HG03342 (cell line): ENCODE measurements around the gene DCAF5.
"Not testable (repeated sequence)": the region's sequence is repeated elsewhere in the genome, so short reads cannot be mapped to it uniquely, and the experiment has no call there.

Experiments
- ATAC-seq: cut with Tn5 transposase; IDR thresholded peaks from one replicate; pipeline ENCODE4 v1.9.1; 2021; ENCODE audit warnings: mild to moderate bottlenecking, moderate library complexity; ENCODE audit not compliant: unreplicated experiment

The DCAF5 gene

GRCh38 chr14:69044965-69045555 lies 107.9 kb downstream of the DCAF5 start:
- ATAC-seq: no peak

GRCh38 chr14:69044296-69044695 lies 108.6 kb downstream of the DCAF5 start:
- no peak for ATAC-seq

- ATAC-seq: no peak
Measured at GRCh38 chr14:69043596-69044260, 109.2 kb downstream of the DCAF5 start.

- ATAC-seq: no peak
Measured at GRCh38 chr14:69042787-69043444, 110.0 kb downstream of the DCAF5 start.

- no peak for ATAC-seq
Measured at GRCh38 chr14:69042299-69042698, 110.6 kb downstream of the DCAF5 start.

GRCh38 chr14:69041783-69042182 lies 111.1 kb downstream of the DCAF5 start:
- ATAC-seq: no peak

- ATAC-seq: no peak
Measured at GRCh38 chr14:69040353-69040752, 112.6 kb downstream of the DCAF5 start.

- ATAC-seq: no peak
Measured at GRCh38 chr14:69039288-69039628, 113.7 kb downstream of the DCAF5 start.

- ATAC-seq: no peak
Measured at GRCh38 chr14:69038455-69039287, 114.2 kb downstream of the DCAF5 start.

- ATAC-seq: no peak
Measured at GRCh38 chr14:69037790-69038454, 115.0 kb downstream of the DCAF5 start.

- ATAC-seq: no peak
Measured at GRCh38 chr14:69036757-69037506, 116.0 kb downstream of the DCAF5 start.

GRCh38 chr14:69034612-69035262 lies 118.2 kb downstream of the DCAF5 start:
- ATAC-seq: no peak

- no peak for ATAC-seq
Measured at GRCh38 chr14:69027242-69027913, 125.5 kb downstream of the DCAF5 start.

- ATAC-seq: no peak
Measured at GRCh38 chr14:69023035-69023434, 129.9 kb downstream of the DCAF5 start.

- ATAC-seq: not testable (repeated sequence)
Measured at GRCh38 chr14:69022093-69022492, 130.8 kb downstream of the DCAF5 start.

- ATAC-seq: no peak
Measured at GRCh38 chr14:69017706-69018105, 135.2 kb downstream of the DCAF5 start.

- no peak for ATAC-seq
Measured at GRCh38 chr14:69014829-69015259, 138.1 kb downstream of the DCAF5 start.

- no peak for ATAC-seq
Measured at GRCh38 chr14:69013943-69014782, 138.8 kb downstream of the DCAF5 start.
